B cell (primary cell): ENCODE results near the gene HIGD1C.

ENCODE experiments used
- CTCF ChIP-seq: fragments of 200-600 bp; IDR thresholded peaks from one replicate; pipeline ENCODE4 v1.8.0; 2022; ENCODE audit warnings: antibody characterized with exemption, mild to moderate bottlenecking
- EZH2 ChIP-seq: IDR thresholded peaks from 2 replicates; pipeline ENCODE4 v1.6.1; 2012; ENCODE audit warnings: borderline replicate concordance, low read depth, mild to moderate bottlenecking, moderate library complexity, low read length; ENCODE audit not compliant: insufficient read depth, poor library complexity, severe bottlenecking

- TF ChIP-seq EZH2 (no peak), CTCF (no peak)
These were observed 25.9 kb upstream of the HIGD1C start for GRCh38 chr12:50926415-50926814.
